DMS53 treated with DMSO at 0.1 percent for 48 hours (cell line): Measurements from ENCODE around the gene NUP62.
A peak's percentile ranks its signal among the peaks of the same experiment; 100 is the strongest.
"Not testable (repeated sequence)": the region's sequence is repeated elsewhere in the genome, so short reads cannot be mapped to it uniquely, and the experiment has no call there.

Source experiments
- DNase-seq: peaks from one replicate; lab custom pipeline; 2025; ENCODE audit not compliant: unreplicated experiment; lab: John Stamatoyannopoulos, UW

NUP62 gene

GRCh38 chr19:49951806-49952478 lies 22.6 kb upstream of the NUP62 start:
- DNase-seq = no peak

GRCh38 chr19:49950956-49951526 lies 21.7 kb upstream of the NUP62 start:
- DNase-seq = no peak

DNA sequence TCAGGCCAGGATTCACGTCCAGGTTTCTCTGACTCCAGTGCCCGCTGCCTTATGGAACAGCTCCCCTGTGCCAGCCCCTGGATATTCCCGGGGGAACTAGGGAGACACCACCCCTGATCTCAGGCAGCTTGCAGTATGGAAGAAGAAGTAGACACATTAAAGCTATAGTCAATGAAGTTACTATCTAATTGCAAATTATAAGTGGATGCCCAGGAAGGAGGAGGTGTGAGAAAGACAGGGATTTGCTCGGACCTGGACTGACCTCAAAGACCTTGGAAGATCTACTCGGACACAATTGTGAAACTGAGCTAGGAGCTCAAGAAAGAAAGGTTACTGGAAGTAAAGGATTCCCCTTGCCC lies 21.3 kb upstream of the NUP62 start:
- DNase-seq = no peak

GRCh38 chr19:49949742-49950589 lies 20.7 kb upstream of the NUP62 start:
- DNase-seq = no peak

DNA sequence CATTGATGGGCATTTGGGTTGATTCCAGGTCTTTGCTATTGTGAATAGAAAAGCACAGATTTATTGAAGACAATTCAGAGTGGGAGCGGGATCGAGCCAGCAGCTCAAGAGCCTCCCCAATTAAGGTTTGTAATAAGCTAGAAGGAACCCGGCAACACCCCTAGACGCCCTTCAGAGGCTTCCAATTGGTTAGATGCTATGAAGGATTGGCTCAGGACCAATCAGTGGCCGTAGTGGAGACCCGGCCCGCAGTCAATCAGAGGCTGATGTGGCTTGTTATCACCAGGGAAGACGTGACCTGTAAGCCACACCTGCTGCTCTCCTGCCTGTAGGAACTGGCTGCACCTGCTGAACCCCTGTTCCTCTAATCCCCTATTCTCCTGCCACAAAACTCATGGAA lies 17.1 kb upstream of the NUP62 start:
- DNase-seq = no peak

DNA sequence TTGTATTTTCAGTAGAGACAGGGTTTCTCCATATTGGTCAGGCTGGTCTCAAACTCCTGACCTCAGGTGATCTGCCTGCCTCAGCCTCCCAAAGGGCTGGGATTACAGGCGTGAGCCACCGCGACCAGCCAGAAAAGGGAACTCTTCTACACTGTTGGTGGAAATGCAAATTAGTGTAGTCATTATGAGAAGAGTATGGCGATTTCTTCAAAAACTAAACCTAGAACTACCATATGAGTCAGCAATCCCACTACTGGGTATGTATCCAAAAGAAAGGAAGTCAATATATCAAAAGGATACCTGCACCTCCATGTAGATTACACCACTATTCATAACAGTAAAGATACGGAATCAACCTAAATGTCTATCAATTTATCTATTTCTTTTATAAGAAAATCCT lies 15.3 kb upstream of the NUP62 start:
- DNase-seq = not testable (repeated sequence)

GRCh38 chr19:49940482-49940791 lies 11.1 kb upstream of the NUP62 start:
- no peak for DNase-seq

- DNase-seq = no peak
These were observed 10.6 kb upstream of the NUP62 start for GRCh38 chr19:49939721-49940481.

DNA sequence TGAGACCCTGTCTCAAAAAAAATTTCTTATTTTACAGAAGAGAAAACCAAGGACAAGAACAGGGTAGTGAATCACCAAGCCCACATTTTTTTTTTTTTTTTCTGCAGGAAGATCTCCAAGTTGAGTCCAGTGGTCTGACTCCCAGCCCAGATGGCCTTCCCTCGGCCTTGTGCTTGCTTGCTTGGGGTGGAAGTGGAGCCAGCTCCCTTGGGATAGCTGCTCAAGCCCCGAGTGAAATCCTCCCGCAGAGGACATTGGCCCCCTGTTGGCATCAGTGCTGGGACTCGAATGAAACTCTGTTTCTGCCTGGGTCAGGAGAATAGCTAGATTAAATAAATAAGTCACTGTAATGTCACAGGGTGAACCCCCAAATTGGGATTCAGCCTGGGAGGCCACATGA lies 9.4 kb upstream of the NUP62 start:
- no peak for DNase-seq

DNA sequence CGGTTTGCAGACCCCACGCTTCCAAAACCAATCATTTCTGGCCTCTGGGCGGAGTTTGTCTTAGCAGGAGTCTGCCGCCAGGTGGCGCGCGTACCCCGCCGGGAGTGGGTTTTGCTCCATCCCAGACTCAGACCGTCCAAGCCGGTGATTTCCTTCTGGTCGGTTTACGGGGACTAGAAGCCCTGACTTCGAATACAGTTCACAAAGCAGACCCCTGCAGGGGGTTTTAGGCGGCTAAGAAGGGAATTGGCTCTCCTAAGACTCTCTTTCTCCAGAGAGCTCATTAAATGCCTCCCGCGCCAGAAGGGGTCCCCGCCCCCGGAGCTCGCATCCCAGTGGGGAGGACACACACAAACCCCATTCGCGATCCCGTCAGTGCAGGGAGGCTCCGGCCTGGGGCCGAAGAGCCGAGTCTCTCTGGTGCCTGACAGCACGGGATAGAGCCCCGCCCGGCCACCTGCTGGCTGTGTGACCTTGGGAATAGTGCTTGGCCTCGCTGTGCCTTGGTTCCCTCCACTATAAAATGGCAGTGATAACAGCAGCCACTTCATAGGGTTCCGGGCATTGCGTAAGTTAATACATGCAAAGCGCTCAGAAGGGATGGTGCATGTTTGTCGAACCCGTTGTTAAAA lies 8.6 kb upstream of the NUP62 start:
- peak; percentile 30 for DNase-seq

DNA sequence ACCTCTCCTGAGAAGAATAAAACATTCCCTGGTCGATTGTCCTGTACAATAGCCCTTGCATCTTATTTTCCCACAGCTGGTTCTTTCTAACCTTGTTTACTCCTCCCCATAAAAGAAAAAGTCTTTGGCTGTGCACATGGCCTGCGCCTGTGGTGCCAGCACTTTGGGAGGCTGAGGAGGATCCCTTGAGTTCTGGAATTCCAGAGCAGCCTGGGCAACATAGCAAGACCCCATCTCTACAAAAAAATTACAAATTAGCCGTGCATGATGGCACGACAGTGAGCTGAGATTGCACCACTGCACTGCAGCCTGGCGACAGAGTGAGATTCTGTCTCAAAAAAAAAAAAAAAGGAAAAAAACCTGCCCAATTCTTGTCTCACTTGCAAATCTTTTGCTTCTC lies 7.2 kb upstream of the NUP62 start:
- no peak for DNase-seq

- no peak for DNase-seq
These were observed 4.3 kb upstream of the NUP62 start for GRCh38 chr19:49933643-49934042.

- no peak for DNase-seq
These were observed 3.4 kb upstream of the NUP62 start for GRCh38 chr19:49932731-49933131.

- DNase-seq = no peak
These were observed 2.7 kb upstream of the NUP62 start for GRCh38 chr19:49932041-49932451.

GRCh38 chr19:49931293-49932040 lies 2.2 kb upstream of the NUP62 start:
- DNase-seq = no peak

GRCh38 chr19:49930483-49931011 lies 1.2 kb upstream of the NUP62 start:
- DNase-seq = no peak

GRCh38 chr19:49929611-49930482 lies 543 bp upstream of the NUP62 start:
- DNase-seq = peak; percentile 76

DNA sequence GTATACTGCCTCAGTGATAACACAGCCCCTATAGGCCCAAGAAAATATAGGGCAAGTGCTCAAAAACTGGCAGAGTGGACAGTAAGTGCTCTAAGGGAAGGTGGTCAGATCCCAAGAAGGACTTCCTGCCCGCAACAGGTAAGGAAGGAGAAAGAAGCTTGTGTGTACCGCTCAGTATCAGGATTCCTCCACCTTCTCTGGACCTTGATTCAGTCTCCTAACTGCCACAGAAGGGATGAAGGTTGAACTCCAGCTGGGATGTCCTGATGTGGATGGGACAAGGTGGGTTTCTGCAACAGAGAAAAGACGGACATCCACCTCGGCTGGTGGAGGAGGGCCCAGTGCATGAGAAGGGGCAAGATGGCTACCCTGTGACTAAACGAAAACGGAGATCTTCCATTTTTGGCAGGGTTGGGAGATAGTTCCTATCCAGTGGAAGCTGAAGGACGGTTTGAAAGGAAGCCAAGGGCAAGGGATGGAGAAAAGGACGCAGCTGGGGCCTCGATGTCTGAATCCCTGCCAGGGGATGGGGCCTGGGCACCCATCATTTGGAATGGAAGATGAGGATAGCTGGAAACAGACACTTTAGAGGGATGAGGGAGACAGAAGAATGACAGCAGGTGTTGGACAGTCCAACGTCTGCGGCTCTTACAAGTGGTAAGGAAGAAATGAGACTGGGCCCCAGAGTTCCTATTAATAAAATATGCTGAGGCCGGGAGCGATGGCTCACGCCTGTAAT lies 1.6 kb downstream of the NUP62 start:
- no peak for DNase-seq

DNA sequence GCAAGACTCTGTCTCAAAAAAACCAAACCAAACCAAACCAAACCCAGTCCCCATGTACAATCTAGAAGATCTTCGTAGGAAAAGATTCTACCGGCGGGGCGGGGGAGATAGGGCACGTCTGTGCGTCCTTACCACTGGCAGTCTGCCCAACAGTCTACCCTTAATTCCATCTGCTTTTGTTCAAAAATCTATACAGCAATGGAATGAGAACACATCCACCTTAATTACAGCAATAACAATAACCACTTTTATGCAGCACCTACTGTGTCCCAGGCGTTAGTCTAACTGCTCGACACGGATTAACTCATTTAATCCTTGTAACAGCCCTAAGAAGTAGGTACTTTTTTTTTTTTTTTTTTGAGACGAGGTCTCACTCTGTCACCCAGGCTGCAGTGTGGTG lies 2.8 kb downstream of the NUP62 start:
- DNase-seq = no peak
